HEK293T (cell line): ENCODE measurements around the gene P2RY13.

Source experiments
- CTCF ChIA-PET: fragments of 350-600 bp; formaldehyde crosslinking; extraction: SDS; loops from one replicate; lab custom pipeline; 2021; ENCODE audit warnings: antibody characterized with exemption, inconsistent platforms; lab: Yijun Ruan, JAX
- POLR2A ChIA-PET: fragments of 350-600 bp; formaldehyde crosslinking; extraction: SDS; loops from one replicate; lab custom pipeline; 2020; ENCODE audit warnings: antibody characterized with exemption, inconsistent platforms; lab: Yijun Ruan, JAX
- DNase-seq: peaks from one replicate; pipeline ENCODE4 v3.0.0; 2012; ENCODE audit warnings: mixed read lengths; ENCODE audit errors: extremely low spot score
- ARNT ChIP-seq: fragments of 450-650 bp; IDR thresholded peaks from 2 replicates; pipeline ENCODE4 v1.6.1; 2017; ENCODE audit warnings: mild to moderate bottlenecking
- BHLHE40 ChIP-seq: fragments of 450-650 bp; IDR thresholded peaks from 2 replicates; pipeline ENCODE4 v1.6.1; 2016; ENCODE audit warnings: mild to moderate bottlenecking, moderate library complexity, borderline replicate concordance
- CTBP1 ChIP-seq: fragments of 450-650 bp; IDR thresholded peaks from 2 replicates; pipeline ENCODE4 v1.6.1; 2016; ENCODE audit warnings: borderline replicate concordance
- ELF4 ChIP-seq: fragments of 450-650 bp; IDR thresholded peaks from 2 replicates; pipeline ENCODE4 v1.6.1; 2017; ENCODE audit warnings: antibody characterized with exemption
- FOXA1 ChIP-seq: fragments of 450-650 bp; IDR thresholded peaks from 2 replicates; pipeline ENCODE4 v1.6.1; 2016; ENCODE audit warnings: mild to moderate bottlenecking
- FOXK2 ChIP-seq: fragments of 450-650 bp; IDR thresholded peaks from 2 replicates; pipeline ENCODE4 v1.6.1; 2016; ENCODE audit warnings: mild to moderate bottlenecking
- FOXM1 ChIP-seq: fragments of 450-650 bp; IDR thresholded peaks from 2 replicates; pipeline ENCODE4 v1.6.1; 2017; ENCODE audit warnings: mild to moderate bottlenecking, borderline replicate concordance
- HDGF ChIP-seq: fragments of 450-650 bp; IDR thresholded peaks from 2 replicates; pipeline ENCODE4 v1.6.1; 2017; ENCODE audit warnings: antibody characterized with exemption, borderline replicate concordance
- L3MBTL2 ChIP-seq: fragments of 450-650 bp; conservative IDR thresholded peaks from 2 replicates; pipeline ENCODE4 v1.6.1; 2016; ENCODE audit warnings: mild to moderate bottlenecking
- LEF1 ChIP-seq: fragments of 450-650 bp; IDR thresholded peaks from 2 replicates; pipeline ENCODE4 v1.6.1; 2017; ENCODE audit warnings: mild to moderate bottlenecking, borderline replicate concordance
- NFRKB ChIP-seq: fragments of 450-650 bp; IDR thresholded peaks from 2 replicates; pipeline ENCODE4 v1.6.1; 2016; ENCODE audit warnings: mild to moderate bottlenecking, moderate library complexity
- SP1 ChIP-seq: fragments of 450-650 bp; IDR thresholded peaks from 2 replicates; pipeline ENCODE4 v1.6.1; 2017
- SUZ12 ChIP-seq: fragments of 450-650 bp; IDR thresholded peaks from 2 replicates; pipeline ENCODE4 v1.6.1; 2016; ENCODE audit warnings: mild to moderate bottlenecking
- TARDBP ChIP-seq: fragments of 450-650 bp; IDR thresholded peaks from 2 replicates; pipeline ENCODE4 v1.6.1; 2016
- ZNF384 ChIP-seq: fragments of 450-650 bp; IDR thresholded peaks from 2 replicates; pipeline ENCODE4 v1.6.1; 2016
- TF ChIP-seq, protein P1 (sequence below): fragments of 450-650 bp; IDR thresholded peaks from 2 replicates; pipeline ENCODE4 v1.6.1; 2016

P2RY13 gene

GRCh38 chr3:151327571-151328198 lies 1.7 kb downstream of the P2RY13 start:
- ChIA-PET POLR2A (no interaction called here), CTCF (interaction anchor here (0.6 to 0.7 kb wide), 3 partner anchors 70 to 514 kb away, joined by 4 to 5 read pairs (median 5); no protein-coding TSS in a partner anchor)
- DNase-seq: peak; percentile 20
- TF ChIP-seq ARNT (no peak), ZNF384 (peak; percentile 97)

DNA sequence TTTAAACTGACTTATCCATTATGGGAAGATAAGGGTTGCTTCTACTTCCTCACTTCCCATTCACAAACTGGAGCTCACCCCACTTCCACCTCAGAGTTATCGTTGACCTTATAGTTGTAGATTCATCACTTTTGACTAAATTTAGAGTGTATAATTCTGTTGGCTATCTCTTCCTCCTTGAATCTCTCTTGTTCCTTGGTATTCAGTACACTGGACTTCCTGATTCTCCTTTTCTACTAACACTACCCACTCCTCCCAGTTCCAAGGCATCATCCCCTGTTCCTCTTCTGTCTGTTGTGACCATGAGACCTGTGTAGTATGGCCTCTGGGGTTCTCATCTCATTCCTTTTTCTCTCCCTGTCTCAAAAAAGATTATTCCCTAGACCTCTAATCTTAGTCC lies 6.8 kb downstream of the P2RY13 start:
- ChIA-PET POLR2A (no interaction called here), CTCF (no interaction called here)
- TF ChIP-seq BHLHE40 (no peak), ZNF384 (no peak), ELF4 (no peak), SUZ12 (no peak), TARDBP (no peak)
- TF ChIP-seq, protein P1, sequence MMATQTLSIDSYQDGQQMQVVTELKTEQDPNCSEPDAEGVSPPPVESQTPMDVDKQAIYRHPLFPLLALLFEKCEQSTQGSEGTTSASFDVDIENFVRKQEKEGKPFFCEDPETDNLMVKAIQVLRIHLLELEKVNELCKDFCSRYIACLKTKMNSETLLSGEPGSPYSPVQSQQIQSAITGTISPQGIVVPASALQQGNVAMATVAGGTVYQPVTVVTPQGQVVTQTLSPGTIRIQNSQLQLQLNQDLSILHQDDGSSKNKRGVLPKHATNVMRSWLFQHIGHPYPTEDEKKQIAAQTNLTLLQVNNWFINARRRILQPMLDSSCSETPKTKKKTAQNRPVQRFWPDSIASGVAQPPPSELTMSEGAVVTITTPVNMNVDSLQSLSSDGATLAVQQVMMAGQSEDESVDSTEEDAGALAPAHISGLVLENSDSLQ: no peak
- no peak for DNase-seq

GRCh38 chr3:151321526-151321925 lies 7.8 kb downstream of the P2RY13 start:
- ChIA-PET CTCF (no interaction called here), POLR2A (no interaction called here)
- no peak for DNase-seq
- TF ChIP-seq TARDBP (no peak), CTBP1 (no peak), FOXK2 (no peak), NFRKB (no peak), LEF1 (no peak), SUZ12 (no peak), ARNT (no peak), ZNF384 (no peak), FOXM1 (no peak), BHLHE40 (no peak), L3MBTL2 (no peak), HDGF (no peak), SP1 (no peak)
- TF ChIP-seq, protein P1: no peak

DNA sequence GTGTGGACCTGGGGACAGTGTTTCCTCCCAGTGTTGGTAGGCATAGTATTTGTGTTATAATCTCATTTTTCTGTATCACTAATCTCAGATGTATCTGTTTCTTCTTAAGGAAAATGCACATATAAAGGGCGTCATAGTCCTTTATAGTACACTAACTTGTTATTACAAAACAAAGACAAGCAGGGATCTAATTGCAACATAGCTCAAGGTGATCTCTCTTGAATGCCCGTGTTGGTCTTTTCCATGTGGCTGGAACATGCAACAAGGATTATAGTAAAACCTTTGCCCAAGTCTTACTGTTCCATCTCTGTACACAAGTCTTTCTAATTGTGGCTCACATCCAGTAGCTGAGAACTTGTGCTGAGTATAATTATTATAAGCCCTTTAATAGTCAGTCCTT lies 9.2 kb downstream of the P2RY13 start:
- ChIA-PET CTCF (no interaction called here), POLR2A (no interaction called here)
- no peak for DNase-seq
- TF ChIP-seq ARNT: no peak
- TF ChIP-seq FOXM1: no peak
- TF ChIP-seq LEF1: no peak
- no peak for TF ChIP-seq TARDBP
- no peak for TF ChIP-seq L3MBTL2
- TF ChIP-seq BHLHE40: no peak
- TF ChIP-seq ZNF384: no peak

GRCh38 chr3:151319628-151320027 lies 9.7 kb downstream of the P2RY13 start:
- CTCF ChIA-PET: no interaction called here

GRCh38 chr3:151318991-151319390 lies 10.4 kb downstream of the P2RY13 start:
- TF ChIP-seq FOXA1: no peak
- TF ChIP-seq FOXK2: no peak
- TF ChIP-seq ARNT: no peak
- no peak for TF ChIP-seq FOXM1
- no peak for TF ChIP-seq SP1
- TF ChIP-seq SUZ12: no peak
- TF ChIP-seq TARDBP: no peak
- TF ChIP-seq, protein P1: no peak
- no peak for TF ChIP-seq CTBP1
- no peak for TF ChIP-seq HDGF
- no peak for TF ChIP-seq LEF1
- TF ChIP-seq ELF4: no peak
- no peak for TF ChIP-seq BHLHE40
- no peak for TF ChIP-seq L3MBTL2
- no peak for TF ChIP-seq NFRKB
- ChIA-PET CTCF (no interaction called here), POLR2A (no interaction called here)
- no peak for DNase-seq

More at GRCh38 chr3:151319628-151320027, 9.7 kb downstream of the P2RY13 start:
- TF ChIP-seq LEF1: no peak
- no peak for TF ChIP-seq TARDBP
- no peak for TF ChIP-seq BHLHE40
- TF ChIP-seq ZNF384: no peak
- no peak for TF ChIP-seq FOXA1
- TF ChIP-seq, protein P1: no peak
- no peak for TF ChIP-seq SP1
- TF ChIP-seq FOXK2: no peak
- TF ChIP-seq FOXM1: no peak
- no peak for DNase-seq
- POLR2A ChIA-PET: no interaction called here
